Measurements from ENCODE around the gene VDR. TPM values are rescaled to one million over a fixed set of nuclear protein-coding genes. Genes with fewer than 3 reads are reported as not detected.

Gene VDR
- total and polyA plus RNA-seq, 2 donors (not counting 1 experiment from before 2014, with no cell fraction given) = 0.37 to 0.42 TPM

DNA sequence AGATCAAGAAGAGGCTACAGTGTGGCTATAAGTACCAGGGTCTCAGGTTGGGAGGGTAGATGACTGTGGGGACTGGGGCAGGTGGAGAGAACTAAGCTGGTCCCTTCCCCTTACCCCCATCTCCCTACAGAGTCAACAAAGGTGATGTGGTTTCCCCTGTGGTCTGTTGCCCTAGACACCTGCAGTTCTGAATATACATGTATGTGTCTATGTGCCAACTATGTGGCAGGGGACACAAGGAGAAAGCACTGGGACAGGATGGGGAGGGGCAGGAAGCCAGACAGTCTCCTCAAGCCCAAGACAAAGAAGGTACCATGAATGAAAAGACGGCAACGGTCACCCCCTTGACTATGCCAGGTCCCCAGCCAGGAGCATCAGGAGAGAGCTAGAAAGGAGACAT, 80.6 kb downstream of the VDR start:
- no peaks in the 10 kb centered on the region for H3K36me3 ChIP-seq (replicated peaks in 1 of 2; ENCODE audit: control extremely low read depth in 1 of 2, control insufficient read depth in 1 of 2, extremely low read depth in 1 of 2, insufficient read depth in 2 of 2, low read length in 1 of 2)
- H3K4me3 ChIP-seq (ENCODE audit: control extremely low read depth in 1 of 5, extremely low read depth in 1 of 5, insufficient read depth in 1 of 5, low read depth in 2 of 5, low read length in 4 of 5) = no peak overlapping the region
- DNase-seq = no peak
- no peak for TF ChIP-seq EZH2 (IDR thresholded peaks at IDR 0.05; ENCODE audit: borderline replicate concordance, insufficient read depth, low read depth, low read length, poor library complexity, severe bottlenecking)
- TF ChIP-seq, protein P1, sequence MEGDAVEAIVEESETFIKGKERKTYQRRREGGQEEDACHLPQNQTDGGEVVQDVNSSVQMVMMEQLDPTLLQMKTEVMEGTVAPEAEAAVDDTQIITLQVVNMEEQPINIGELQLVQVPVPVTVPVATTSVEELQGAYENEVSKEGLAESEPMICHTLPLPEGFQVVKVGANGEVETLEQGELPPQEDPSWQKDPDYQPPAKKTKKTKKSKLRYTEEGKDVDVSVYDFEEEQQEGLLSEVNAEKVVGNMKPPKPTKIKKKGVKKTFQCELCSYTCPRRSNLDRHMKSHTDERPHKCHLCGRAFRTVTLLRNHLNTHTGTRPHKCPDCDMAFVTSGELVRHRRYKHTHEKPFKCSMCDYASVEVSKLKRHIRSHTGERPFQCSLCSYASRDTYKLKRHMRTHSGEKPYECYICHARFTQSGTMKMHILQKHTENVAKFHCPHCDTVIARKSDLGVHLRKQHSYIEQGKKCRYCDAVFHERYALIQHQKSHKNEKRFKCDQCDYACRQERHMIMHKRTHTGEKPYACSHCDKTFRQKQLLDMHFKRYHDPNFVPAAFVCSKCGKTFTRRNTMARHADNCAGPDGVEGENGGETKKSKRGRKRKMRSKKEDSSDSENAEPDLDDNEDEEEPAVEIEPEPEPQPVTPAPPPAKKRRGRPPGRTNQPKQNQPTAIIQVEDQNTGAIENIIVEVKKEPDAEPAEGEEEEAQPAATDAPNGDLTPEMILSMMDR (IDR thresholded peaks at IDR 0.05) = no peak
- H3K4me1 ChIP-seq (ENCODE audit: control insufficient read depth in 2 of 2, insufficient read depth in 2 of 2, low read length in 2 of 2) = peaks cover 18 to 27% of the 10 kb centered on the region in 2 donors
- H3K27me3 ChIP-seq (replicated peaks in 1 of 4; ENCODE audit: control extremely low read depth in 1 of 4, control insufficient read depth in 3 of 4, insufficient read depth in 4 of 4, low read length in 3 of 4) = no peaks in the 10 kb centered on the region
- no peaks in the 10 kb centered on the region for H3K27me3 Mint-ChIP-seq
- H3K9me3 ChIP-seq (ENCODE audit: control extremely low read depth in 1 of 3, control insufficient read depth in 2 of 3, insufficient read depth in 1 of 3, low read length in 2 of 3) = no peaks in the 10 kb centered on the region
- peak overlapping the region; percentile 20 for H2AFZ ChIP-seq (ENCODE audit: insufficient read depth, low read depth, low read length, poor library complexity, severe bottlenecking)
- peaks cover 11% of the 10 kb centered on the region for H3K79me2 ChIP-seq (ENCODE audit: control insufficient read depth, insufficient read depth, low read length)
- intact Hi-C loops (cut with micrococcal nuclease) = no loop called here
- CTCF ChIA-PET = interaction anchor here (1.1 to 2.3 kb wide), 5 partner anchors 10 to 80 kb away, joined by 3 to 11 read pairs (median 4); no protein-coding TSS in a partner anchor
- H3K4me1 Mint-ChIP-seq = peaks cover 40% of the 10 kb centered on the region
- no peak for ATAC-seq (ENCODE audit: low read depth)
- peak overlapping the region; percentile 82 for H3K27ac Mint-ChIP-seq
- H3K4me2 ChIP-seq (replicated peaks; ENCODE audit: low read depth, low read length, poor library complexity, severe bottlenecking) = no peak overlapping the region
- 65% methylated on average over 2 of the region's 2 CpGs for WGBS (ENCODE audit: insufficient coverage)
- H3K9me3 Mint-ChIP-seq (ENCODE audit: insufficient read depth) = no peaks in the 10 kb centered on the region
- no peak overlapping the region for H3K27ac ChIP-seq (ENCODE audit: low read length in 2 of 2)
- H3K9ac ChIP-seq (ENCODE audit: low read length) = no peak overlapping the region
- POLR2A ChIA-PET = interaction anchor here (1.1 to 1.6 kb wide), 3 partner anchors 9 to 16 kb away, joined by 4 to 7 read pairs (median 4); no protein-coding TSS in a partner anchor
- peak overlapping the region; percentile 34 for H3K4me3 Mint-ChIP-seq
- no peaks in the 10 kb centered on the region for H4K20me1 ChIP-seq (ENCODE audit: control insufficient read depth, insufficient read depth, low read length, poor library complexity, severe bottlenecking)

DNA sequence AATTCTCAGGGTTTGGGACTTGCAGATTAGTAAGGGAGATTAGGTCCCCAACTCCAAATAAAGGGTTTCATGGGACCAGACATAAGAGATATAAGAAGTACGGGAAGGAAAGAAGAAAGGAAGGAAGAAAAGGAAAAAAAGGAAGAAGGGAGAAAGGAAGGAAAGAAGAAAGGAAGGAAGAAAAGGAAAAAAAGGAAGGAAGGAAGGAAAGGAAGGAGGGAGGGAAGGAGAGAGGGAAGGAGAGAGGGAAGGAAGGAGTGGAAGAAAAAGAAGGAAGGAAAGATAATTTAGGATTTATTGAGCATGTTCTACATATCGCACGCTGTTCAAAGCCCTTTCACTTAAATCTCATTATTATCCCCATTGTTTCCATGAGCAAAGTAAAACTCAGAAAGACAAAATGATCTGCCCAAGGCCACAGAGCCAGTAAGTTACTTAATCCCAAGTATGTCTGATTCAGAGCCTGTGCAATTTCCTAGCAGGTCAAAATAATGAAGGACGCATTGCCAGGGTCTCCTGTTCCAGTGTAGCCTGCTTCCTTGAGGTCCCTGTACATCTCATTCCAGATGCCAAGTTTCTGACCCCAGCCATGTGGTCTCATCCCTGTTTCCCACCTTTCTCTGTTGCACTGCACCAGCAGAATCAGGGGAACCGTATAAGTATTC, 81.2 kb downstream of the VDR start:
- CTCF ChIA-PET = interaction anchor here (1.1 to 38.8 kb wide), 8 partner anchors 10 to 57 kb away, joined by 3 to 1203 read pairs (median 8); no protein-coding TSS in a partner anchor
- Histone ChIP-seq H3K9ac (ENCODE audit: low read length) (no peak overlapping the region), H3K79me2 (ENCODE audit: control insufficient read depth, insufficient read depth, low read length) (peaks cover 17% of the 10 kb centered on the region), H3K9me3 (ENCODE audit: control extremely low read depth in 1 of 3, control insufficient read depth in 2 of 3, insufficient read depth in 1 of 3, low read length in 2 of 3) (no peaks in the 10 kb centered on the region), H2AFZ (ENCODE audit: insufficient read depth, low read depth, low read length, poor library complexity, severe bottlenecking) (no peak overlapping the region), H3K4me1 (ENCODE audit: control insufficient read depth in 2 of 2, insufficient read depth in 2 of 2, low read length in 2 of 2) (peaks cover 20 to 32% of the 10 kb centered on the region in 2 donors), H3K36me3 (replicated peaks in 1 of 2; ENCODE audit: control extremely low read depth in 1 of 2, control insufficient read depth in 1 of 2, extremely low read depth in 1 of 2, insufficient read depth in 2 of 2, low read length in 1 of 2) (no peaks in the 10 kb centered on the region), H3K4me3 (ENCODE audit: control extremely low read depth in 1 of 5, extremely low read depth in 1 of 5, insufficient read depth in 1 of 5, low read depth in 2 of 5, low read length in 4 of 5) (no peak overlapping the region), H4K20me1 (ENCODE audit: control insufficient read depth, insufficient read depth, low read length, poor library complexity, severe bottlenecking) (no peaks in the 10 kb centered on the region), H3K27me3 (replicated peaks in 1 of 4; ENCODE audit: control extremely low read depth in 1 of 4, control insufficient read depth in 3 of 4, insufficient read depth in 4 of 4, low read length in 3 of 4) (no peaks in the 10 kb centered on the region), H3K27ac (ENCODE audit: low read length in 2 of 2) (no peak overlapping the region), H3K4me2 (replicated peaks; ENCODE audit: low read depth, low read length, poor library complexity, severe bottlenecking) (no peak overlapping the region)
- DNase-seq (no peak), ATAC-seq (ENCODE audit: low read depth) (no peak)
- intact Hi-C loops (cut with micrococcal nuclease) = no loop called here
- POLR2A ChIA-PET = interaction anchor here (1.1 to 1.3 kb wide), 3 partner anchors 10 kb away, joined by 3 to 7 read pairs (median 4); no protein-coding TSS in a partner anchor
- TF ChIP-seq EZH2 (IDR thresholded peaks at IDR 0.05; ENCODE audit: borderline replicate concordance, insufficient read depth, low read depth, low read length, poor library complexity, severe bottlenecking) = no peak
- TF ChIP-seq, protein P1 (IDR thresholded peaks at IDR 0.05) = no peak
- H3K27me3 Mint-ChIP-seq = no peaks in the 10 kb centered on the region
- no peaks in the 10 kb centered on the region for H3K9me3 Mint-ChIP-seq (ENCODE audit: insufficient read depth)
- peak overlapping the region; percentile 82 for H3K27ac Mint-ChIP-seq
- WGBS (ENCODE audit: insufficient coverage) = 90% methylated on average over 4 of the region's 5 CpGs
- H3K4me1 Mint-ChIP-seq = peaks cover 46% of the 10 kb centered on the region
- H3K4me3 Mint-ChIP-seq = peak overlapping the region; percentile 34
